HG03196 (cell line): Measurements from ENCODE around the gene GCLC.

Experiments
- ATAC-seq: cut with Tn5 transposase; IDR thresholded peaks from one replicate; pipeline ENCODE4 v1.9.1; 2021; ENCODE audit not compliant: unreplicated experiment

The GCLC gene

GRCh38 chr6:53461041-53461656, 83.8 kb downstream of the GCLC start:
- no peak for ATAC-seq

- no peak for ATAC-seq
These were observed 86.6 kb downstream of the GCLC start for GRCh38 chr6:53458105-53458866.

- ATAC-seq = no peak
These were observed 88.1 kb downstream of the GCLC start for GRCh38 chr6:53456809-53457208.

- no peak for ATAC-seq
These were observed 89.2 kb downstream of the GCLC start for GRCh38 chr6:53455678-53456077.

GRCh38 chr6:53451165-53451564, 93.7 kb downstream of the GCLC start:
- ATAC-seq = no peak

GRCh38 chr6:53447865-53448264, 97.0 kb downstream of the GCLC start:
- ATAC-seq = no peak
